Measurements from ENCODE around the gene XYLB.
"Not testable (repeated sequence)": the region's sequence is repeated elsewhere in the genome, so short reads cannot be mapped to it uniquely, and the experiment has no call there.

XYLB gene

GRCh38 chr3:38346587-38347410, at the start of gene XYLB:
Gene XYLB (plus strand): TSS chr3:38346785. CDS start chr3:38346869, 84 bp downstream.
- DNase-seq = peak; percentile 82

- DNase-seq = not testable (repeated sequence)
Observed at GRCh38 chr3:38297053-38297452, 49.5 kb upstream of the XYLB start.

DNA sequence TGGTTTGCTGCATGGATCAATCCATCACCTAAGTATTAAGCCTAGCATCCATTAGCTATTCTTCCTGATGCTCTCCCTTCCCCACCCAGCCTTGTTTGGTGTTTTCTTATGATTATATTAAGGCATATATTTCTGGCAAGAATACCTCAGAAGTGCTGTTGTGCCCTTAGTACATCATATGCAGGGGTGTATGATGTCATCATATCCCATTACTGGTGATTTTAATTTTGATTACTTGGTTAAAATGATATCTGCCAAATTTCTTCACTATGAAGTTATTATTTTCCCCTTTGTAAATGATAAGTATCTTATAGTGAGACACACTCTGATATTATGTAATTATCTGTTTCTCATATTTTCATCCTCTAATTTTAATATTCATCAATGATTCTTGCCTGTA, 49.0 kb upstream of the XYLB start:
- DNase-seq = no peak

- DNase-seq = no peak
Observed at GRCh38 chr3:38297947-38298711, 48.5 kb upstream of the XYLB start.

DNA sequence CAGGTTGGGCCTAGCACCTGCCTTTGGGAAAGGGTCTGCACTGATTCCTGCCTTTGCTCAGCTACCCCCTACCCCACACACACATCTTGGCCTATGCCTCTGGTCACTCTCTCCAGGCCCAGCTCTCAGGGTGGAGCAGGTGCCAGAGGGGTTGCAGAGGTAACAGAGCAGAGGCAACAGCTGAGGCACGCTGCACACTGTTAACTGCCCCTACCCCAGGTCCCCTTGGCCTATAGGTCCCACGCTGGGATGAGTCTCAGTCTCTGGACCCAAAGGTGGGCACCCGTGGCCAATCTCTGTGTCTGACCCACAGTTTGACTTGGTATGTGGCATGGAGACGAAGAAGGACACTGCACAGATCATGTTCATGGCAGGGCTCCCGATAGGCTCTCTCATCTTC, 39.6 kb upstream of the XYLB start:
- no peak for DNase-seq

GRCh38 chr3:38307599-38307998, 39.0 kb upstream of the XYLB start:
- no peak for DNase-seq

GRCh38 chr3:38308456-38308855, 38.1 kb upstream of the XYLB start:
- DNase-seq = no peak

DNA sequence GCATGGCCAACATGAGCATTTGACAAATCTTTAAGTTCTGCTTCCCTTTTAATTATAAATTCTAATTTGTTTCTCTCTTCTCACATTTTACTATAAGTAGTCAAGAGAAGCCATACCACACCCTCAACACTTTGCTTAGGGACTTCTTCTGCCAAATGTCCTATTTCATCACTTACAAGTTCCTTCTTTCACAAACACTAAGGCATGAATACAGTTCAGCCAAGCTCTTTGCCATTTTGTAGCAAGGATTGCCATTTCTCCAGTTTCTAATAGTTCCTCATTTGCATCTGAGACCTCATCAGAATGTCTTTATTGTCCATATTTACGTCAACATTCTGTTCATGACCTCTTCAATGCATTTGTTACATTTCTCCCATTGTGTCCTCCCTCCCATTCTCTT, 35.1 kb upstream of the XYLB start:
- DNase-seq = no peak

GRCh38 chr3:38311941-38312340, 34.6 kb upstream of the XYLB start:
- no peak for DNase-seq

- no peak for DNase-seq
Observed at GRCh38 chr3:38312356-38312755, 34.2 kb upstream of the XYLB start.

- no peak for DNase-seq
Observed at GRCh38 chr3:38313263-38313662, 33.3 kb upstream of the XYLB start.

DNA sequence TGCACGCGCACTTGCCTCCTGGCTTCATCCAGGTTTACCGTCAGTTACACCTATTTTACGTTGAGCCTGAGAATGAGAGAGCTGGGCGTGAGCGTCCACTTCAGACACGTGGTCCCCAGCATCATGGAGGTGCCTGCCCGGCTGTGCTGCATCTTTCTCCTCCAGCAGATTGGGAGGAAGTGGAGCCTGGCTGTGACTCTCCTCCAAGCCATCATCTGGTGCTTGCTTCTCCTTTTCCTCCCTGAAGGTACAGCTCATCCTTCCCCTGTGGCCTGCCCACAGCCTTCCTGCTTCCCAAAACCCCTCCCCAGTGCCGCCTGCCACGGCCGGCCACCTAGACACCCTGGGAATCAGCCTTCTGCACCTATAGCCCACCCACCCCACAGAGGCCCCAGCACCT, 32.9 kb upstream of the XYLB start:
- no peak for DNase-seq

DNA sequence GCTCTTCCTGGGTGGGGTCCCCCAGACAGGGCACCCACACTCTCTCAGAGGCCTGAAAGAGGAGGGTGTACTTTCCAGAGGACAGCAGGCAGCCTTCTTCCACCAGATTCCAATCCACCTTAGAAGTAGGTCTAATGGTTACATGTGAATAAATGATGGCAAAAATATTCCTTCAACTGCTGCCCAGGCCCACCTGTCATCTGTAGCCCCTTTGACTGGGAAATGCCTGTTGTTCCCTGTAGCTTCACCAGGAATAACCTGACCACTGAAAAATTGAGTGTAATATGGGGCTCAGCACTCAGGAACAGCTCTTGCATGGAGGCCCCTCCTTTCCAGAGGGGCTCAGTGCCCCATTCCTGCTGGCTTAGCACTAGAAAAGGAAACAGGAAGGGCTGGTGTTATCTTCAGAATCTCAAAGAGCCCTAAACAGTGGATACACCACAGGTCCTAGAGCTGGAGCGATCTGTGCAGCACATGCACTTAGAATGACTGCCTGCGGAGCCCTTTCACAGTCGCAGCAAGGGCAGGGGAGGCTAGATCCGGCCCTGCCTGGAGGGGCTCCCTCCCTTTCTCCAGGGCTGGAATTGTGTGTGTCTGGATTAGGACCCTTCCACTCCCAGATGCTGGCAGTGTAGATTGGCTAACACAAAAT, 32.3 kb upstream of the XYLB start:
- DNase-seq = no peak

GRCh38 chr3:38314764-38315487, 31.7 kb upstream of the XYLB start:
- no peak for DNase-seq

DNA sequence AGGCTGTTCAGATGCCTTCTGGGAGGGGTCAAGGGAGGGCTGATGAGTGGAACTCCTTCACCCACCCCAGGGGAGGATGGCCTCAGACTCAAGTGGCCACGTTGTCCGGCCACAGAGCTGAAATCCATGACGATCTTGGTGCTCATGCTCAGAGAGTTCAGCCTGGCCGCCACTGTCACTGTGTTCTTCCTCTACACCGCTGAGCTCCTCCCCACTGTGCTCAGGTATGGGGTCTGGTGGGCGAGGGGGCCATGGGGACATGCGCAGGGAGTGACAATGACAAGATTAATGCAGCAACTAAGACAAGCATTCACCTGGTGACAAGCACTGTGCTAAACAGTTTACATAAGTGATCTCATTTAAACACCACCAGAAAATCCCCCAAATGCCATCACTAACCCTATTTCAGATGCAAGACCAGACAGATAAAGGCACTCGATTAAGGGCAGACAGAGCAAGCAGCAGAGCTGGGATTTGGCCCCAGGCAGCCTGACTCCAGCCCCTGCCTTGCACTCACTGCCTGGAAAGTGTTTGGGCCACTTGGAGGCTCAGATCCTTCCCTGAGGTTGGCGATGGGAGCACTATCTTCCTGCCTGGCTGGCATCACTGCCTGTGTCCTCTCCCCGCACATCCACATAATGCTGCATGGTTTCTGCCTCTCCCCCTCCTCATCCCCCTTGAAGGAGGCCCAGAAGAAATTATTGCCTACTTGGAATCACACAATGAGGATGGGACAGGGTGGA, 30.9 kb upstream of the XYLB start:
- no peak for DNase-seq

DNA sequence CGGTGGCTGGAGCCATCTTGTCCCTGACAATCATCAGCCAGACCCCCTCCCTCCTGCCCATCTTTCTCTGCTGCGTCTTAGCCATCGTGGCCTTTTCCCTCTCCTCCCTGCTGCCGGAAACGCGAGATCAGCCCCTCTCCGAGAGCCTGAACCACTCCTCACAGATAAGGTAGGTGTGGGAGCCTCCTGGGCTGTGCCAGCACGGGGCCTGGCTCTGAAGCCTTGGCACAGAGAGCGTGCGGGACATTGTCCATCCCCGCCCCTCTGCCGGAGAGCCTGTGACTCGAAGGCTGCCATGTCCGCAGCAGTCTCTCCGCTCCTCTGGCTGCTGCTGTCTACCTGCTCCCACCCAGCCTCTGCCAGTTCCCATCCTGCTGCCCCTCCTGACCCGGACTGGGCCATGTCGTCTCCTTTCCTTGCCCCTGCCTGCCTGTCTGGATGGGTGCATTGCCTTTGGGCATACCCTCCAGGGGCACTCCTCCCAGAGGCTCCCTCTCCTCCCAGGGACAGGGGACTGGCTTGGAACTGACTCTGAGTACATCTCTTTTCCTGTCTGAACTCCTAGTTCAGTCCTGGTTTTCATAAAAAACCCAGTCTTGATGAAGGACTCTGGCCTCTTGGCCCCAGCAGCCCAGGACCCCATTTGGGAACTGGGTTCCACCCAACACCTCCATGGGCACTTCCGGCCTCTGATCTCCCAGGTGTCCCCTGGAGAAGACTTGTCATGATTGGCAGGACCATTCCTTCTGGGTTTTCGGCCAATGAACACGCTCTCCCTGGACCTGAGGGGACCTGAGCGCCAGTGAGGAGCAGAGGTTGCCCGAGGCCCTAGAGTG, 30.0 kb upstream of the XYLB start:
- DNase-seq = no peak

GRCh38 chr3:38317192-38317759, 29.3 kb upstream of the XYLB start:
- DNase-seq = no peak

- DNase-seq = no peak
Observed at GRCh38 chr3:38318766-38319671, 27.6 kb upstream of the XYLB start.

DNA sequence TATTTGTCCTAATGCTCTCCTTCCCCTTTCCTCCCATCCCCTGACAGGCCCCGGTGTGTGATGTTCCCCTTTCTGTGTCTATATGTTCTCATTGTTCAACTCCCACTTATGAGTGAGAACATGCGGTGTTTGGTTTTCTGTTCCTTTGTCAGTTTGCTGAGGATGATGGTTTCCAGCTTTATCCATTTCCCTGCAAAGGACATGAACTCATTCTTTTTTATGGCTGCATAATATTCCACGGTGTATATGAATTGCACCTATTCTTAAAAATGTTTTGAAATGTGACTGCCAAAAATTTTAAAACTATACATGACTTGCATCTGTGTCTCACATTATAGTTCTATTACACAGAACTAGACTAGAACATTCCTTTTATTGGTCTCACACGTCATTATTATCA, 25.9 kb upstream of the XYLB start:
- DNase-seq = not testable (repeated sequence)

- no peak for DNase-seq
Observed at GRCh38 chr3:38323060-38323459, 23.5 kb upstream of the XYLB start.
